ENCODE measurements around the gene PDCD11.

PDCD11 gene

GRCh38 chr10:103417601-103418000 lies 21.2 kb downstream of the PDCD11 start:
- no peak for DNase-seq (ENCODE audit: low read depth in 3 of 3)

- no peak for DNase-seq (ENCODE audit: low read depth in 3 of 3)
These were observed 22.7 kb downstream of the PDCD11 start for GRCh38 chr10:103419101-103419500.

- no peak for DNase-seq (ENCODE audit: low read depth in 3 of 3)
These were observed 27.3 kb downstream of the PDCD11 start for GRCh38 chr10:103423748-103424147.

GRCh38 chr10:103427866-103428265 lies 31.4 kb downstream of the PDCD11 start:
- no peak for DNase-seq (ENCODE audit: low read depth in 3 of 3)

GRCh38 chr10:103428989-103429643 lies 32.7 kb downstream of the PDCD11 start:
- DNase-seq (ENCODE audit: low read depth in 3 of 3): no peak

- no peak for DNase-seq (ENCODE audit: low read depth in 3 of 3)
These were observed 33.2 kb downstream of the PDCD11 start for GRCh38 chr10:103429647-103430046.

- no peak for DNase-seq (ENCODE audit: low read depth in 3 of 3)
These were observed 35.5 kb downstream of the PDCD11 start for GRCh38 chr10:103431902-103432301.

GRCh38 chr10:103433858-103434257 lies 37.4 kb downstream of the PDCD11 start:
- DNase-seq (ENCODE audit: low read depth in 3 of 3): no peak

- no peak for DNase-seq (ENCODE audit: low read depth in 3 of 3)
These were observed 43.4 kb downstream of the PDCD11 start for GRCh38 chr10:103439776-103440175.

GRCh38 chr10:103440416-103440815 lies 44.0 kb downstream of the PDCD11 start:
- DNase-seq (ENCODE audit: low read depth in 3 of 3): no peak

- no peak for DNase-seq (ENCODE audit: low read depth in 3 of 3)
These were observed 44.8 kb downstream of the PDCD11 start for GRCh38 chr10:103441206-103441605.

GRCh38 chr10:103441611-103442010 lies 45.2 kb downstream of the PDCD11 start:
- DNase-seq (ENCODE audit: low read depth in 3 of 3): no peak

- DNase-seq (ENCODE audit: low read depth in 3 of 3): no peak
These were observed 45.6 kb downstream of the PDCD11 start for GRCh38 chr10:103442031-103442461.

- DNase-seq (ENCODE audit: low read depth in 3 of 3): no peak
These were observed 47.2 kb downstream of the PDCD11 start for GRCh38 chr10:103443475-103444185.

GRCh38 chr10:103444478-103444877 lies 48.1 kb downstream of the PDCD11 start:
- no peak for DNase-seq (ENCODE audit: low read depth in 3 of 3)

GRCh38 chr10:103445366-103445765 lies 48.9 kb downstream of the PDCD11 start:
- DNase-seq (ENCODE audit: low read depth in 3 of 3): no peak

GRCh38 chr10:103445767-103446567 lies 49.5 kb downstream of the PDCD11 start:
- DNase-seq (ENCODE audit: low read depth in 3 of 3): no peak

GRCh38 chr10:103447187-103447586 lies 50.8 kb downstream of the PDCD11 start:
- no peak for DNase-seq (ENCODE audit: low read depth in 3 of 3)

- no peak for DNase-seq (ENCODE audit: low read depth in 3 of 3)
These were observed 52.3 kb downstream of the PDCD11 start for GRCh38 chr10:103448746-103449145.

- DNase-seq (ENCODE audit: low read depth in 3 of 3): no peak
These were observed 53.0 kb downstream of the PDCD11 start for GRCh38 chr10:103449208-103450144.

- DNase-seq (ENCODE audit: low read depth in 3 of 3): no peak
These were observed 53.8 kb downstream of the PDCD11 start for GRCh38 chr10:103450201-103450695.
